MM.1S (cell line): ENCODE data around the gene NPR2.

Experiments
- DNase-seq: peaks from one replicate; pipeline ENCODE4 v3.0.0-alpha.2; 2015
- H2AFZ ChIP-seq: fragments of 300-600 bp; sonication (generic); 2 replicates; pipeline ENCODE4 v1.6.0; 2016; ENCODE audit warnings: antibody characterized with exemption, low read length
- H3F3A ChIP-seq: fragments of 300-600 bp; sonication (generic); 2 replicates; pipeline ENCODE4 v1.6.1; 2016; ENCODE audit warnings: mild to moderate bottlenecking, antibody characterized with exemption, low read length, moderate library complexity, mixed read lengths; ENCODE audit not compliant: insufficient read depth
- H3K27ac ChIP-seq: fragments of 300-600 bp; sonication (generic); 2 replicates; pipeline ENCODE4 v1.5.1; 2016; ENCODE audit warnings: mild to moderate bottlenecking, low read length
- H3K27me3 ChIP-seq: fragments of 300-600 bp; sonication (generic); replicated peaks from 2 replicates; pipeline ENCODE4 v1.6.0; 2016; ENCODE audit warnings: low read length; ENCODE audit not compliant: insufficient read depth
- H3K36me3 ChIP-seq: fragments of 300-600 bp; sonication (generic); replicated peaks from 2 replicates; pipeline ENCODE4 v1.6.1; 2016; ENCODE audit warnings: mild to moderate bottlenecking, low read length, mixed read lengths; ENCODE audit not compliant: insufficient read depth
- H3K4me1 ChIP-seq: fragments of 300-600 bp; sonication (generic); 2 replicates; pipeline ENCODE4 v1.6.1; 2016; ENCODE audit warnings: low read length, mixed read lengths
- H3K4me2 ChIP-seq: fragments of 300-600 bp; sonication (generic); 2 replicates; pipeline ENCODE4 v1.6.0; 2016; ENCODE audit warnings: low read depth, low read length
- H3K4me3 ChIP-seq: fragments of 300-600 bp; sonication (generic); 2 replicates; pipeline ENCODE4 v1.5.1; 2016; ENCODE audit warnings: low read length, mixed read lengths
- H3K79me2 ChIP-seq: fragments of 300-600 bp; sonication (generic); 2 replicates; pipeline ENCODE4 v1.6.1; 2016; ENCODE audit warnings: mixed run types, low read length, mixed read lengths
- H3K9ac ChIP-seq: fragments of 300-600 bp; sonication (generic); 2 replicates; pipeline ENCODE4 v1.6.1; 2016; ENCODE audit warnings: low read length, mixed read lengths
- H3K9me2 ChIP-seq: fragments of 300-600 bp; sonication (generic); replicated peaks from 2 replicates; pipeline ENCODE4 v1.6.1; 2016; ENCODE audit warnings: mild to moderate bottlenecking, low read length, mixed read lengths; ENCODE audit not compliant: insufficient read depth
- H3K9me3 ChIP-seq: fragments of 300-600 bp; sonication (generic); replicated peaks from 2 replicates; pipeline ENCODE4 v1.6.1; 2016; ENCODE audit warnings: mild to moderate bottlenecking, low read length, mixed read lengths; ENCODE audit not compliant: insufficient read depth
- H4K20me1 ChIP-seq: fragments of 300-600 bp; sonication (generic); 2 replicates; pipeline ENCODE4 v1.6.1; 2016; ENCODE audit warnings: mild to moderate bottlenecking, low read length, moderate library complexity, mixed read lengths; ENCODE audit not compliant: insufficient read depth
- EZH2 ChIP-seq: fragments of 300-600 bp; sonication (generic); optimal IDR thresholded peaks from 2 replicates; pipeline ENCODE3; 2017; ENCODE audit warnings: low read depth, mild to moderate bottlenecking, antibody characterized with exemption, low read length, mixed read lengths
- EZH2phosphoT487 ChIP-seq: fragments of 300-600 bp; sonication (generic); IDR thresholded peaks from 2 replicates; pipeline ENCODE4 v1.6.1; 2018; ENCODE audit warnings: antibody characterized with exemption, low read length
- TF ChIP-seq, protein P1 (sequence below): fragments of 300-600 bp; sonication (generic); IDR thresholded peaks from 2 replicates; pipeline ENCODE4 v1.5.1; 2016; ENCODE audit warnings: antibody characterized with exemption, low read length, mixed read lengths

Gene NPR2

DNA sequence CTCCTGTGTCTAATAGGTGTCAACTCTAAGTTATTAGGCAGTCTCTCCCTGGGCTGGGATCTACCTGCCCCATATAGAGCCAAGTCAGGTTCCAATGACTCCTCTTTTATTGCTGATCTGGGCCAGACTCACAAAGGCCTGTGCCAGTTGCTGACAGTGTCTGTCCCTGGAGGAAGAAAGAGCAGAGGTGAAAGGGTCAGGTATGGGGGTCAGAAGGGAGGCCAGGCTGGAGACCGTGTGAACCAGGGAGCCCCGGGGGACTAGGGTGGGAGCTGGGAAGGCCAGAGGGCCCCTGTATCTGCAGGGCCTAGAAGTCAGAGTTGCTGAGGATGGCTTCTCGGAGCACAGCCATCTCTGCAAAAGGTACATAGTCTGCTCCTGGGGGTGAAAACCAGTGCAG is 26.9 kb downstream of the NPR2 start:
- H3K4me2 ChIP-seq: no peak overlapping the region
- peaks cover 13% of the 10 kb centered on the region; the same call in 1 of the 2 replicates for H3F3A ChIP-seq
- H3K27me3 ChIP-seq: no peaks in the 10 kb centered on the region; the same call in 1 of the 2 replicates
- no peaks in the 10 kb centered on the region for H4K20me1 ChIP-seq
- H3K36me3 ChIP-seq: no peaks in the 10 kb centered on the region
- no peak overlapping the region for H3K27ac ChIP-seq
- no peak overlapping the region for H2AFZ ChIP-seq
- no peak for TF ChIP-seq EZH2phosphoT487
- TF ChIP-seq, protein P1, sequence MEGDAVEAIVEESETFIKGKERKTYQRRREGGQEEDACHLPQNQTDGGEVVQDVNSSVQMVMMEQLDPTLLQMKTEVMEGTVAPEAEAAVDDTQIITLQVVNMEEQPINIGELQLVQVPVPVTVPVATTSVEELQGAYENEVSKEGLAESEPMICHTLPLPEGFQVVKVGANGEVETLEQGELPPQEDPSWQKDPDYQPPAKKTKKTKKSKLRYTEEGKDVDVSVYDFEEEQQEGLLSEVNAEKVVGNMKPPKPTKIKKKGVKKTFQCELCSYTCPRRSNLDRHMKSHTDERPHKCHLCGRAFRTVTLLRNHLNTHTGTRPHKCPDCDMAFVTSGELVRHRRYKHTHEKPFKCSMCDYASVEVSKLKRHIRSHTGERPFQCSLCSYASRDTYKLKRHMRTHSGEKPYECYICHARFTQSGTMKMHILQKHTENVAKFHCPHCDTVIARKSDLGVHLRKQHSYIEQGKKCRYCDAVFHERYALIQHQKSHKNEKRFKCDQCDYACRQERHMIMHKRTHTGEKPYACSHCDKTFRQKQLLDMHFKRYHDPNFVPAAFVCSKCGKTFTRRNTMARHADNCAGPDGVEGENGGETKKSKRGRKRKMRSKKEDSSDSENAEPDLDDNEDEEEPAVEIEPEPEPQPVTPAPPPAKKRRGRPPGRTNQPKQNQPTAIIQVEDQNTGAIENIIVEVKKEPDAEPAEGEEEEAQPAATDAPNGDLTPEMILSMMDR: no peak
- no peak for TF ChIP-seq EZH2
- peaks cover 8% of the 10 kb centered on the region; the same call in 1 of the 2 replicates for H3K4me1 ChIP-seq
- no peaks in the 10 kb centered on the region for H3K79me2 ChIP-seq
- H3K9me3 ChIP-seq: no peaks in the 10 kb centered on the region
- H3K9me2 ChIP-seq: no peaks in the 10 kb centered on the region
- DNase-seq: no peak
- no peak overlapping the region for H3K9ac ChIP-seq
- H3K4me3 ChIP-seq: no peak overlapping the region

DNA sequence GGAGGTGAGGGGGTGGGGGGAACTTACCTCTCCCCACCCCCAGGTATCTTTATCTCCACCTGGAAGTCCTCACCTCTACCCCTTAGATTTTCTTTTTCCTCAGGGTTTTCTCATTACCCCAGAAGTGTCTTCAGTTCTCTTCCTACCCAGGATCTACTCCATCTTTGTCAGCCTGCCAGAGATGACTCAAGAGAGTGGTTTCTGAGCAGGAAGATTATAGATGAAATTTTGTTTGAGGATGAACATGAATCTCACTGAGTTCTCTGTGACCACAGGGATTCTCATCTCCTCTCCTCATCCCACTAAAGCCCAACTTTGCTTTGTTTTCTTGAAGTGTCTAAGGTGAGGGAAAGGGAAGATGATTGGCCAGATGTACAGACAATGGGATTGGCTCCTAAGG is 28.7 kb downstream of the NPR2 start:
- H3K36me3 ChIP-seq: no peaks in the 10 kb centered on the region
- TF ChIP-seq EZH2phosphoT487: no peak
- no peak for TF ChIP-seq EZH2
- TF ChIP-seq, protein P1: no peak
- no peak overlapping the region for H3K4me2 ChIP-seq
- H3K9me3 ChIP-seq: no peaks in the 10 kb centered on the region
- no peaks in the 10 kb centered on the region for H3K79me2 ChIP-seq
- no peak for DNase-seq
- H3K9me2 ChIP-seq: no peaks in the 10 kb centered on the region
- H3K4me3 ChIP-seq: no peak overlapping the region
- H3K9ac ChIP-seq: no peak overlapping the region
- H3K4me1 ChIP-seq: no peaks in the 10 kb centered on the region
- H4K20me1 ChIP-seq: no peaks in the 10 kb centered on the region
- no peak overlapping the region for H3K27ac ChIP-seq
- H3F3A ChIP-seq: 0 out of 2 replicates have a peak, but pooled peaks cover 2% of the 10 kb centered on the region
- H3K27me3 ChIP-seq: no peaks in the 10 kb centered on the region; the same call in 1 of the 2 replicates
- H2AFZ ChIP-seq: no peak overlapping the region

DNA sequence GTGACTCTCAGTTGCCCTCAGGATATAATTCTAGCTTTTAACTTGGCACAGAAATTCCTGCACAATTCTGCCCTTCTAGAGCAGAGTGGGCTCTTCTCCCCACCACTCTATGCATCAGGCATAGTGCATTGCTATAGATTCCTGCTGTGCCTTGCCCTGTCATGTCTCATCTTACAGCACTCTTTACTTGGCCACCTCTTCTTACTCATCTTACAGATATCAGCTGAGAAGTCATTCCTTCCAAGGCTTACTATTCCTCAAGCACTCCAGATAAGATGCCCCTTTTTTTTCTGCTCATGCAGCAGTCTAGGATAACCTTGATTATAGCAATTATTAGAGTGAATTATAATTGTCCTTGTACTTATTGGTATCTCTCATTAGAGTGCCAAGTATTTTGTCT is 31.5 kb downstream of the NPR2 start:
- H4K20me1 ChIP-seq: no peaks in the 10 kb centered on the region
- no peaks in the 10 kb centered on the region for H3K36me3 ChIP-seq
- TF ChIP-seq EZH2 (no peak), EZH2phosphoT487 (no peak)
- TF ChIP-seq, protein P1: no peak
- no peaks in the 10 kb centered on the region for H3F3A ChIP-seq
- no peak overlapping the region for H3K9ac ChIP-seq
- H3K27me3 ChIP-seq: no peaks in the 10 kb centered on the region; the same call in 1 of the 2 replicates
- H3K9me2 ChIP-seq: no peaks in the 10 kb centered on the region
- no peak overlapping the region for H2AFZ ChIP-seq
- no peaks in the 10 kb centered on the region for H3K79me2 ChIP-seq
- H3K27ac ChIP-seq: no peak overlapping the region
- no peaks in the 10 kb centered on the region for H3K9me3 ChIP-seq
- no peak overlapping the region for H3K4me3 ChIP-seq
- H3K4me2 ChIP-seq: no peak overlapping the region
- no peak for DNase-seq
- H3K4me1 ChIP-seq: no peaks in the 10 kb centered on the region
